GM12801 (cell line): Measurements from ENCODE around the gene SPATA13.

Source experiments
- CTCF ChIP-seq: IDR thresholded peaks from one replicate; pipeline ENCODE4 v1.5.1; 2011; ENCODE audit warnings: control low read depth; ENCODE audit not compliant: insufficient read length; ENCODE audit errors: extremely low read depth

Gene SPATA13

GRCh38 chr13:24237356-24237755, 76.8 kb downstream of the SPATA13 start:
- TF ChIP-seq CTCF, result no peak

- TF ChIP-seq CTCF, result no peak
Measured at GRCh38 chr13:24241336-24241735, 80.8 kb downstream of the SPATA13 start.

- TF ChIP-seq CTCF, result no peak
Measured at GRCh38 chr13:24242100-24242499, 81.6 kb downstream of the SPATA13 start.

GRCh38 chr13:24243302-24243701, 82.8 kb downstream of the SPATA13 start:
- TF ChIP-seq CTCF, result no peak

GRCh38 chr13:24244802-24245201, 84.3 kb downstream of the SPATA13 start:
- TF ChIP-seq CTCF, result no peak

GRCh38 chr13:24247016-24247415, 86.5 kb downstream of the SPATA13 start:
- no peak for TF ChIP-seq CTCF

GRCh38 chr13:24249624-24250023, 89.1 kb downstream of the SPATA13 start:
- TF ChIP-seq CTCF, result no peak

GRCh38 chr13:24250376-24251057, 90.0 kb downstream of the SPATA13 start:
- TF ChIP-seq CTCF, result no peak
